Cerebellar cortex (tissue), 1 donor: ENCODE data around the gene FOXP1.

ENCODE experiments used
- DNase-seq: peaks from one replicate; pipeline ENCODE4 v3.0.0-alpha.2; 2015; ENCODE audit warnings: low spot score

Gene FOXP1

DNA sequence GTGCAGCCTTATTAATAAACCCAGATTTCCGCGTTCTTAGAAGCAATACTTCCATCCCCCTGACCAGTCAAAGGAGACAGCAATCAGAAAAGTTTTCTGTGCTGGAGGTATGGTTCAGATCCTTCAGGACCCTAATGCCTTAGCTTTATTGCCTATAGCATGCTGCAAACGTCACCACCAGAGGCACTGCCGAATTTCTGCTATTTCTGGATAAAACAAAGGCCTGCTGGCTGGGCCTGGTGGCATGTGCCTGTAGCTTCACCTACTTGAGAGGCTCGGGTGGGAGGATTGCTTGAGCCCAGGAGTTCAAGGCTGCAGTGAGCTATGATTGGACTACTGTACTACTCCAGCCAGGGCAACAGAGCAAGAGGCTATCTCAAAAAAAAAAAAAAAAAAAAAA is 407.2 kb downstream of the FOXP1 start:
- DNase-seq: no peak

DNA sequence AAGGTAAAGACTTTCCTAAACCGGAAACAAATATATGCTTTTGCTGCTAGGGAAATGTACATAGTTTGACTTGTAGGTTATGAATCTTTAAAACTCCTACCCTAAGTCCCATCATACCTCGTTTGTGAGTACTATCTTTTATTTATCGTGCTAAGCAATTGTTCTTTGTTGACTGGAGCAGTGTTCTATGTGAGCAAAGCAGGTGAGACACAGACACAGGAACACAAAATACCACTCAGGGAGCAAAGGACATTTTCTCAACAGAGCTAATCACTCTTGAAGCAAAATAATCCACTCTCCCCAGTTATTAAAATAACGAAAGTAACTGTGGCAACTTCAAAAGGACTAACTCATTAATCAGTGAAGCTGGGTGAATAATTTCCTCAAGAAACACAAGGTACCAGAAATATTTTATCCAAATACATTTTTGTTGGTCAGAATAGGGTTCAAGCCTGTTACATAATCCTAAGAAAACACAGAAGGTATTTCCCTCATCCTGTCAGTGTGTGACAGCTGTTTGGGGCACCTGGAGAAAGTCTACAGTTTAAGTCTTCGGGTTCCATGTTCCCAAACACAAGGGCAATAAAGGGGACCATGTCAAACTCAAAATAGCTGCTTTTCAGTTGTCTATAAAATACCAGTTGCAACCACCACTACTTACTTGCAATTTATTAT is 407.7 kb downstream of the FOXP1 start:
- no peak for DNase-seq

DNA sequence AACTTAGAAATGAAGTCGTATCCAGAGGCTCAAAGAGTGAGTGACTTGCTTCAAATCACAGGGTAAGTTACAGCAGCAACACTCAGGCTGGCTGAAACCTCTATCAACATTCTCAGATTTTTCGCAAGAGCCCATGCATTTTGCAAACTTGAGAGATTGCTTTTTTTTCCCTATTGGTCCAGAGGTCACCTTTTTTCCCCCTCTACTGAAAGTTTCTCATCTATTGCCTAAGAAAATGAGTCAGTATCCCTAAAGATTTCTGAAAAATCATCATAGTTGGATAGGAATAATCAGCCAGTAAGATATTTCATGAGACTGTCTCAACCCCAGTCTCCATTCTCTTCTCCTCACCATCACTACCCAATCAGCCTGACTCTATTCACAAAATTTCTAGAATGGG is 410.6 kb downstream of the FOXP1 start:
- DNase-seq: no peak

DNA sequence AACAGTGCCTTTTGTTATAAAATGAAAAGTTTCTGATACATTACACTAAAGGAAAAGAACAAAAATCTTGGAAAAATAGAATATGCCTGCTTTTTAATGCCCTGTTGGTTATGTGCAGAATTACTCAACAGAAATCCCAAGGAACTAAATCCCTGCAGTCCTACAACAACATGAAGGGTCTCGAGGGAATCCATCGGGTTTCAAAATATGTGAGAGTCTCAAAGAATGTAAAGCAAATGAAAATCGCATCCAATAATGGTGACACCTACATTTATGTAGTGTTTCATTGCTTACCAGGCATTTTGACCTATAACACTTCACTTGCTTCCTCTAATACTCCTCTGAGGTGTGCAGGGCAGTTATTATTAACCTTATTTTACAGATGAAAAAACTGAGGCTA is 411.3 kb downstream of the FOXP1 start:
- DNase-seq: no peak

DNA sequence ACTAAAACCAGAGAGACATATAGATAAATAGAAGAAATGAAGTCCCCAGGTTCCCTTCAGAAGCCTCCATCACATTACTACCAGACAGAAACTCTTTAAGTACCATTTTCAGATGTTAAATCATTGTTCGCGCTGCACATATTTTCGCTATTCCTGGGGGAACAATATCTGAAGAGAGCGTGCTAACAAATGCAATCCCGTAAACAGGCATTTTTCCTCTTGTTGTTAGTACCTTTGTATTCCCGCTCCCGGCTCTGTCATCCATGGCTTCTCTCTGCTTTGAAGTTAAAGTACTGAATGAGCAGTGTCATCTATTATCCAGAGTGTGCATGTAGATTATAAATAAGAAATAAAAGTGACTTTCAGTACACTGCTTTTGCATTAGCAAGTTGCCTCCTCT is 412.3 kb downstream of the FOXP1 start:
- DNase-seq: no peak

DNA sequence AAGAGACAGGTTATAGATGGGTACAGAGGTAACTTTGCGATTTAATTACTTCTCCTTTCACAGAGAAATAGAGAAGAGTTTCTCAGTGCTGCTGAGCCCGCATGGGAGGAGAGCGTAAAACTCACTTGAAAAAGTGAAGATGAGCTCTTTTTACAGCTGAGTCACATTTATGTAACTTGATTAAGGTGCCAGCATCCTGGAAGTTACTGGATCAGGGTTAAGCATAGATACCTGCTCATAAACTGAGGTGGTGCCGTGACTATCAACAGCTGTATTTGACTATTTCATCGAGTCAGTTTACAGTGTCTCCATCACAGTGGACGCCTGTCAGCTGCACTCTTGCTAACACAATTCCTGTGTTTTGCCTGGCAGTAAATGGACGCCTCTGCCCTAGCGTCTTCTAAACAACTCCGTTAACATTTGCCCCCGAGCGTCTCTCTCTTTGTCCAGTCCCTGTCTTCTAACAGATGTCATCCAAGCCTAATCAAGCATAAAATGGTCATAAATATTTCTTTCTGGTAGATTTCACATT is 414.6 kb downstream of the FOXP1 start:
- DNase-seq: no peak

DNA sequence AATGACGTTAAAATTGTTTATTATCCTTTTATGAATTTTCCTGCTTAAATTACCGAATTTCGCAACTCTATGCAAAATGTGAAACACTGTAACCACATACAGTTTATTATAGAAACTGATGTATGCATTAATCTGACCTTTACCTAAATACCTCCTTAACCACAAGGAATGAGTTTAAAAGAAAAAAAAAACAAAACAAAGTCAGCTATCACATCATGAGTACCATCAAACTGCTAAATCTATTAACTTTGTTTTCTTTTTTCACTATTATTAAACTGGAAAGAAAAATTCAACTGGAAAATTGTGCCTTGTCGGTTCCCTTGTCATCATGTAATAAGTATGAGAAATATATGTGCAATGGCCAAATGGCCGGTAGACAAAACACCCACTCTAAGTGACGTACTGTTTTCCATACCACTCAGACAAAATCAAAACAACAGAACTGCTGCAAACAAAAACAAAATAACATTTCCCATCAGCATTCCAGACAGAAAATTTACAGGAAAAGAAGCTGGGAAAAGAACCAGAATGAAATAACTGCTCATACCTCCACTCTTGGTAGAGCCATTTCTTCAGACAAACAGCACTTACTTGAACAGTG is 415.3 kb downstream of the FOXP1 start:
- DNase-seq: no peak

DNA sequence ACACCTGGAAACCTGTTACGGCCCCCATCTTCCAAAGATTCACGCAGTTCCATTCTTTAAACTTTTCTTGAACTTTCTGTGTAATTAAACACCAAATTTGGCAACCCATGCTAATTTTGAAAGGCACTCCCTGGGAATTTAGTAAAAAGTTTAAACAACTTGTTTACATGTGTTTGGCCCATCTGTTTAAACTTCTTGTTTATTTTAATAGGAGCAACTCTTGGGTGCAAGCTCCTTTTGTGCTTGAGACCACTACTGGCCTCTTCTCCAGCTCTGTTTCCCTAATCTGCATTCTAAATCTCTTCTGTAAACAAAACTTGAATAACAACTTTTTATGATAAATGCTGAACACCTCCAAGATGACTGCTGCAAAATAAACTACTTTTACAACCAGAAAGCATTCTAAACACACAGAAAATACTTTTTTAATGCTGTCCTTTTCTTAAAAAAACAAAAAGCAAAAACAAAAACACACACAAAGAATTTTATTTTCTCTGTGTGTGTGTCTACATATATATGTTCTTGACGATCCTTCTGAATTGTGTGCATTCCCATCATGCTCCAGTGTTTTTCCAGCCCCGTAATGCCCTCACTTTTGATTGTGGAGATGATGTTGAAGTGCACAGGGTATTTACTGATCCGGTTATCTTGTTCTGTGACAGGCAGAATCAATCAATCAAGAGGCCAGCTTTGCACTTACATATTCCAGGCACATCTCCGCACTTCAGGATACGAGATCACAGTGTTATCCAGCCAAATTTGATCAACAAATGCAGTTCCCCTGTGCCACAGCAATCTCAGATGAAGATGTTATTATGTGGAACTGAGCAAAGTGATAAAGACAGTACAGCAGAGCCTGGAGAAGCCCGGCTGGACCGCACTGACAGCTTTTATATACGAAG is 416.9 kb downstream of the FOXP1 start:
- no peak for DNase-seq

DNA sequence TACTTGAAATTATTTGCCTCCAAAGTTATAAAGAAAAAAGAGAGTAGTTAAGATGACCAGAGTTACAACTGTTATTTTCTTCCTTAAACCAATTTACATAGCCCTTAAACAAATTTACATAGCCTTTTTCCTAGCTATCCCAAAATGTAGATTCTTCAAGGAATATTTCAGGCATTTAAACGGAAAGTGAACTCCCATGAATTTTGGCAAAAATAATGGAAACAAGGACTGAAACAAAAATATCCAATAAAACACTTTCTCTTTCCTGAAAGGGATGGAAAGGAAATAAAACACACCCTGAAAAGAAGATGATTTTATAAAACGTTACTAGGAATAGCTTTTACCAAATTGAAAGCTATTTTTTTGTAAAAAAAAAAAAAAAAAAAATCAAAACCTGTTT is 418.6 kb downstream of the FOXP1 start:
- DNase-seq: no peak

DNA sequence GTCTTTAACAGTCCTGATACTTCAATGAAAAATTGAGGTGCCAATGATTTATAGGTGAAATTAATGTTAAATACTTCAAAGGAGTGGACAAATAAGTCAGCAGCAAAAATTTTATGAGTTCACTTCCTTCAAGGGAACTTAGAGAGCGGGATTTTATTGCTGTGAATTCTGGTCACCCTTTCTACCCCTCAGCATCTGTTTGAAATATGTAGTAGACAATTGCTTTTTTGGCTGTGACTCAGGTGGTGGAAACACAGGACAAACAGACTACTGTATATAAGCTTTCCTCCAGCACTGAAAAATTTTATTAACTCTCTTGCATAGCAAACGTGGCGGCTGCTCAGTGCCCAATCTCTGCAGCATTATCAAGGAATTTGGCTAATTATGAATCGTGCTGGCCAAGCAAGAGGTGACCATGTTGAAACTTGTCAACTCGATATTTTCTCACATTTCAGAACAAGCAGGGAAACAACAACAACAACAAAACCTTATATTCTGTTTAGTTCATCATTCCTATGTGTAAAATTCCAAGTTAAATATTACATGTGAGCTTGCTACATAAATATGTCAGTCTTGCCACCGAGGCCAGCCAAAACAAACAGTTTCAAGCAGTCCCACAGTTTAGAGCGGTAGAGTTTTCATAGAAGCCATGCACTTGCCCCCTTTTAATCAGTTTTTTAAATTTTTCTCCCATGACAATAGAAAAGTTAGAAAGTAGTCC is 420.2 kb downstream of the FOXP1 start:
- no peak for DNase-seq

DNA sequence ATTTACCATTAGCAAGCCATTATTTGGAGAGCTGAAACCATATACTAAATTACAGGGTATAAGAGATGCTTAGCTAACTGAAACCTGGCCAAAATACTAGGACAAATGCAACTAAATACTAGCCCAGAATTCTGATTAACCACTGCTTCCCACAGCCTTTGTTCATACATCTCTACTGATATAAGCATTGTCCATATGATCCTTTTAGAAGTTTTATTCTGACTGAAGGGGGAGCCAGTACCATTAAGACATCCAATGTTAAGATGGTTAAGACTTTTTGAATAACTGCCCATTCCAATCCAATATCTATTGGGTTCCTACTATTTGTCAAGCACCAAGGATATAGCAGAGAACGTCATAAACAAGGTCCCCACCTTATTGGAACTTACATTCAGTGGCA is 421.3 kb downstream of the FOXP1 start:
- no peak for DNase-seq

DNA sequence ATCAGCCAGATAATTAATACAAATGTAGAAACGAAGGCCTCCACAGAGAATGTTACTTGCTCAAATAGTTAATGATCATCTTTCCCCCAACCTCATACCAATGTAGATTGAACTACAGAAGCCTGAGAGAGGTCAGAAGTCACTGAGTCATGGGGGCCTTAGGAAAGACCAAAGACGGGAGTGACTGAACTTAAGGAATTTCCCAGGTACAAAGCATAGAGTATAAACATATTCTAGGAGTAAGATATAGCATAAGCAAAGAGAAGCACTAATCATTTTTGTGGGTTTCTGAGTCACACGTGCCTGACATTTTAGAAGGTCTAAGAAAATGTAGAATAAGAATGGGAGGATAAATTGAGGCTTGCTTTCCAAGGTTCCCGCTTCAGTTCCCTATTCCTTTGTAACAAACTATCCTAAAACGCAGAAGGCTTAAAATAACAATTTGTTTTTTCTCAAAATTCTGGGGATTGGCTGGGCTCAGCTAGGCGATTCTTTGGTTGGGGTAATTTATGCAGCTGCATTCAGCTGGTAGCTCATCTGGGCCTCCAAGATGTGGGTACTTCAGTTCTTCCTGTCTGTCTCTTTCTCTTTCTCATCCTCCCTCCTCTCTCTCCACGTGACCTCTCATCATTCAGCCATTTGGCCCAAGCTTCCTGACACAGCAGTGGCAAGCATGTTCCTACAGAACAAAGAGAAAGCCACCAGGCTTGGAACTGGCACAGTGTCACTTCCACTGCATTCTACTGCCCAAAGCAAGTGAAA is 422.6 kb downstream of the FOXP1 start:
- no peak for DNase-seq

DNA sequence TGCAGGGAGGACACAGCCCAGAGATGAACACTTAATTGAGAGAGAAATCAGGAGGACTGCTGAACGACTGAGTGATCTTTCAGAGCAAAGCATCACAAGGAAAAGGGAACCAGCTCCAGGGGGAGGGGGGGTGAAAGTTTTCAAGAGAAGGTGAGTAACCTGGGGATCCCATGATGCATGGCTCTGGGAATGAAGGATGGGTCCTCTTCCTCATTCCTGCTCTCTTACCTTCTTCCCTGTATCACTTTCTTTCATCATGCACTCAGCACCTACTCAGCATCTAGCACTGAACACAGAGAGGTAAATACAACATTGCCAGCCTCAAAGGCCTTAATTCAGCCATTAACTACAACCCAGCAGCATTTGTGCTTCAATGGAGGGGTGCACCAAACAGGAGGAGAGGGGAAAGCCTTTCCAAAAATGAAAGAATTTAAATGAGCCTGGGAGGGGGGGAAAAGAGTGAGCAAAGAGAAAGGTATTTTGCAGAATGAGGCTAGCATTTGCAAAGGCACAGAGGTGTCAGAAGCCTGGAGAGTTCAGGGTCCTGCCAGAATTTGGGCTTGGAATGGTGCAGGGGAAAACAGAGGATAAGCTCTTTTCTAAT is 427.4 kb downstream of the FOXP1 start:
- DNase-seq: no peak

DNA sequence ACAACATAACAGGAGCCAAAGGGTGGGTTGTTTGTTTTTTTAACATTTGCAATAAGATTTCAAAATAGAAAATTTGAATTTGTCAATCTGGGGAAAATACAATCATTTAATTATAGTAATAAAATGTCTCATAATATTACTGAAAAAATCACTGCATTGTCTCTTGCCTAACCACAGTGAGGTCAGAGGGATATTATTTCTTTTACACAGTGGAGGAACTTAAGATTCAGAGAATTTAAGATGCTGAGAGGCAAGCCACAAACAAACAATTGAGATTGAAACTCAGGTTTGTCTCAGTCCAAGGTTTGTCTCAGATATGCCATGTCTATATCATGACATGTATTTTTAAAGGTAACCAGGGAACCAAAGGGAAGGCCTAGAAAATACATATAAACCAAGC is 428.7 kb downstream of the FOXP1 start:
- no peak for DNase-seq

DNA sequence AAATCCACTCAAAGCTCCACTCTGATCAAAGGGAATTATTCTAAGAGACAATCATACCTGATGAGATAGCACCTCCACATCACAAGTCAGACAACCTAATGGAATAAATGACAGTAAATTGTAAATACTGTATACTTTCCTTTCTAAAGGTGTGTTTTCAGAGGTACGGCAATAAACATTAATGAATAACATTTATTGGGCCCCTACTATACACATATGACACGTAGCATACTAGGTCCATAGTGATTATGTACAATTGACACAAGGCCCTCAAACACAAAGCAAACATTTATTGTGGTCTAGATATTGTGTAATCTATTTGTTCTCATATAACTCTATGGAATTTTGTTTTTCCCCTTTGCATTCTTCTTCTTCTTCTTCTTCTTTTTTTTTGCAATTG is 429.8 kb downstream of the FOXP1 start:
- no peak for DNase-seq

DNA sequence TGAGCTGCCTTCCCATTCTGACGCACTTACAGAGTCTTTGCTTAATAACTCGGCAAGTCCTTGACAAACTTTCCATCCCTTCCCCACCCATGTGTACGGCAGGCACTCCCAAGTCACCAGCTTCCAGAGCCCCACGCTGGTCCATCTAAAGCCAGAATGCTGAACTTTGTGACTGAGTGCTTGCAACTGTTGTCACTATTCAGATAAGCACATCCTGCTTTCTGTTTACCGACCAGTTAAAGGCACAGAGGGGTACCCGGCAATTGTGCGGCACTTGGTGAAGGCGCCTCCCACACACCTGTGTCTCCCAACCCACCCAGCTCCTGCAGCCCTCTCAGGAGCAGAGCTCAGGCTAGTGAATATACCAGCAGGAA is 430.6 kb downstream of the FOXP1 start:
- DNase-seq: no peak

DNA sequence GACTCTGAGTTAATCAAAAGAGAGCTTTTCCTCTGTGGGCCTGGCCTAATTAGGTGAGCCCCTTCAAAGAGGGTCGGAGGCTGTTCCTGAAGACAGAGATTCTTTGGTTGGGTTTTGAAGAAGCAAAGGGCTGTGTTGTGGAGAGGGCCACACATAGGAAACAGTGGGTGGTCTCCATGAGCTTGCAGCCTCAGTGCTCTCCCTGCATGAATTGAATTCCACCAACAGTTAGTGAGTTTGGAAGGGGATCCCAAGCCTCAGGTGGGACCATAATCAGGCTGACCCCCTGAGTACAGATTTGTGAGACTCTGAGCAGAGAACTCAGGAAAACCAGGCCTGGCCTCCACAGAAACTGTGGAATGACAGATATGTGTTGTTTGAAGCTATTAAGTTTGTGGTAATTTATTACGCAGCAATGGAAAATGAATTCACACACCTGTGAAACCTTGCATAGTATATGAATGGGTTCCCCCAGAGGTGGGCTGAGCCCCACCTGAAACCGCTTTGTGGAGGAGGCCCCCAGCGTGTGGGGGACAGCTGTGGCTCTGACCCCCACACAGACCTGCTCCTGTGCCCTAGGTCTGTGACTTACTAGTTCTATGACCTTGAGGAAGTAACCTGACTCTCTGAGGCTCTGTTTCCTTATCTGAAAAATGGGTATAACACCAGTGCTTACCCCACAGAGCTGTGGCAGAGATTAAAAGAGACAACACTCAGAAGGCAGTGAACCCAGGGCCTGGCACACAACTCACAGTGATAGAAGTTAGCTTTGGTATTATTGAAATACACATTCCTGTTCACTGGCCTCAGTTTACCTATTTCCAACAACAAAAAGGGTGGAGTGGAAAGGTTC is 431.3 kb downstream of the FOXP1 start:
- DNase-seq: no peak

DNA sequence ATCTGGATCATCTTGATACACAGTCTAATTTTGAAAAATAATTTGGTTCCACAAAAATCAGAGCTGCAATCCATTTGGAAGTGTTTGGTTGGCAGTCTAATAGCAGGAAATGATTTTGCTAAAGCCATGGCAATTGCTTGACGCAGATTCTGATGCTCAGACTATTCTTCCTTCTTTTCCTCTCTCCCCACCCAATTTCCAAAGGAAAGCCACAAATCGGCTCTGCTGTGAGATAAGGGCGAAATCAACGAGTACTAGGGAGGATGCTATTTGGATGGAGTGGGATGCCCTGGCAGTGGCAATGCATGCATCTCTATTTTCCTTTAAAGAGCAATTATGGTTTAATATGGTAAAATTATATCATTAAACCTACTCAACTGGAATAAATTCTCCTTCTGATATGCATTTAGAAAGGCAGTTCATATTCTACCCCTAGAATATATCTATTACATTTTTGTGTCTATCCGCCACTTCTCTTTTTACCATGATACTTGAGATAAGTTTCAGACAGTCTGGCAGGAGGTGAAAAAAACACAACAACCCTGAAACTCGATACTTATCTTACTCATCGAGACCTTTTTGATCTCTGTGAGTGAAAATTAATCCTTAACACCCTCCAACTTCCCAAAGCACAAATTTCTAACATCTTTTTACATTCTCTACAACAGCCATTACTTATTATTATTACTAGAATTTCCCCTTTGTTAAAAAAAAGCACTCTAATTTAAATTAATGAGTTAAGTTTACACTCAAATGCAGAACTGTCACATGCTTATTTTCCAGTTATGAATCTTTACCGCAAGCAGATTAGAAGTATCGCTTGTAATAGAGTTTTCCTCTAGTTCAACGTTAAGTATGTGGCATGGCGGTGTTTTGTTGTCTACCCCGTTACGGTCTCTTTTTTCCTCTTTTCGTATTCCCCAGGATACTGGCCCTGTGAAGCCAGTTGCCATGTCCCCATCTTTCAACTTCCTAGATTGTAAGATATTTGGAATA is 433.3 kb downstream of the FOXP1 start:
- no peak for DNase-seq
